Measurements from ENCODE around the gene CNTNAP2.
"Not testable (repeated sequence)": the region's sequence is repeated elsewhere in the genome, so short reads cannot be mapped to it uniquely, and the experiment has no call there.

The CNTNAP2 gene

GRCh38 chr7:147079921-147080420 is 963.4 kb downstream of the CNTNAP2 start:
- H3K4me1 ChIP-seq (ENCODE audit: control insufficient read depth, insufficient read depth, low read length, poor library complexity, severe bottlenecking), result no peaks in the 10 kb centered on the region

GRCh38 chr7:147081117-147081516 is 964.5 kb downstream of the CNTNAP2 start:
- Histone ChIP-seq H3K9me3 (ENCODE audit: control insufficient read depth, low read length) (no peaks in the 10 kb centered on the region), H3K4me3 (ENCODE audit: extremely low read depth, insufficient read depth, low read length, poor library complexity, severe bottlenecking) (no peak overlapping the region), H3K4me1 (ENCODE audit: control insufficient read depth, insufficient read depth, low read length, poor library complexity, severe bottlenecking) (no peaks in the 10 kb centered on the region), H3K36me3 (ENCODE audit: control insufficient read depth, insufficient read depth, low read length) (no peaks in the 10 kb centered on the region), H3K27ac (ENCODE audit: low read depth, low read length, severe bottlenecking) (no peak overlapping the region)
- 91 to 100% methylated on average over 1 to 4 of the region's 7 CpGs for WGBS, 2 experiments (ENCODE audit: insufficient coverage in 2 of 2)

More at GRCh38 chr7:147079921-147080420, 963.4 kb downstream of the CNTNAP2 start:
- H3K36me3 ChIP-seq (ENCODE audit: control insufficient read depth, insufficient read depth, low read length), result no peaks in the 10 kb centered on the region
- no peak overlapping the region for H3K4me3 ChIP-seq (ENCODE audit: extremely low read depth, insufficient read depth, low read length, poor library complexity, severe bottlenecking)
- no peaks in the 10 kb centered on the region for H3K9me3 ChIP-seq (ENCODE audit: control insufficient read depth, low read length)
- no peak overlapping the region for H3K27ac ChIP-seq (ENCODE audit: low read depth, low read length, severe bottlenecking)
- no CpG with 5 or more reads among the region's 2 CpGs for WGBS, 2 experiments (ENCODE audit: insufficient coverage in 2 of 2)

GRCh38 chr7:147089051-147089461 is 972.5 kb downstream of the CNTNAP2 start:
- 93 to 97% methylated on average over 3 to 4 of the region's 4 CpGs for WGBS, 2 experiments (ENCODE audit: insufficient coverage in 2 of 2)
- H3K27ac ChIP-seq (ENCODE audit: low read depth, low read length, severe bottlenecking), result no peak overlapping the region
- no peaks in the 10 kb centered on the region for H3K4me1 ChIP-seq (ENCODE audit: control insufficient read depth, insufficient read depth, low read length, poor library complexity, severe bottlenecking)
- H3K4me3 ChIP-seq (ENCODE audit: extremely low read depth, insufficient read depth, low read length, poor library complexity, severe bottlenecking), result no peak overlapping the region
- H3K9me3 ChIP-seq (ENCODE audit: control insufficient read depth, low read length), result no peaks in the 10 kb centered on the region
- H3K36me3 ChIP-seq (ENCODE audit: control insufficient read depth, insufficient read depth, low read length), result no peaks in the 10 kb centered on the region

- Histone ChIP-seq H3K4me1 (ENCODE audit: control insufficient read depth, insufficient read depth, low read length, poor library complexity, severe bottlenecking) (no peaks in the 10 kb centered on the region), H3K27ac (ENCODE audit: low read depth, low read length, severe bottlenecking) (no peak overlapping the region), H3K4me3 (ENCODE audit: extremely low read depth, insufficient read depth, low read length, poor library complexity, severe bottlenecking) (no peak overlapping the region), H3K36me3 (ENCODE audit: control insufficient read depth, insufficient read depth, low read length) (no peaks in the 10 kb centered on the region), H3K9me3 (ENCODE audit: control insufficient read depth, low read length) (no peaks in the 10 kb centered on the region)
- no CpG with 5 or more reads among the region's 1 CpG for WGBS, 2 experiments (ENCODE audit: insufficient coverage in 2 of 2)
These were observed 973.0 kb downstream of the CNTNAP2 start for GRCh38 chr7:147089608-147090007.

- no peak overlapping the region for H3K4me3 ChIP-seq (ENCODE audit: extremely low read depth, insufficient read depth, low read length, poor library complexity, severe bottlenecking)
- 60 to 100% methylated on average over 1 of the region's 2 CpGs for WGBS, 2 experiments (ENCODE audit: insufficient coverage in 2 of 2)
- no peaks in the 10 kb centered on the region for H3K36me3 ChIP-seq (ENCODE audit: control insufficient read depth, insufficient read depth, low read length)
- no peaks in the 10 kb centered on the region for H3K9me3 ChIP-seq (ENCODE audit: control insufficient read depth, low read length)
- no peak overlapping the region for H3K27ac ChIP-seq (ENCODE audit: low read depth, low read length, severe bottlenecking)
- no peaks in the 10 kb centered on the region for H3K4me1 ChIP-seq (ENCODE audit: control insufficient read depth, insufficient read depth, low read length, poor library complexity, severe bottlenecking)
These were observed 980.0 kb downstream of the CNTNAP2 start for GRCh38 chr7:147096629-147097028.

- no peaks in the 10 kb centered on the region for H3K9me3 ChIP-seq (ENCODE audit: control insufficient read depth, low read length)
These were observed 986.6 kb downstream of the CNTNAP2 start for GRCh38 chr7:147103224-147103623.

GRCh38 chr7:147106746-147107145 is 990.1 kb downstream of the CNTNAP2 start:
- WGBS, 2 experiments (ENCODE audit: insufficient coverage in 2 of 2), result 90% methylated on average over 2 of the region's 2 CpGs; no CpG with 5 or more reads in 1 of the 2 experiments
- Histone ChIP-seq H3K27ac (ENCODE audit: low read depth, low read length, severe bottlenecking) (no peak overlapping the region), H3K4me3 (ENCODE audit: extremely low read depth, insufficient read depth, low read length, poor library complexity, severe bottlenecking) (no peak overlapping the region), H3K9me3 (ENCODE audit: control insufficient read depth, low read length) (no peaks in the 10 kb centered on the region), H3K36me3 (ENCODE audit: control insufficient read depth, insufficient read depth, low read length) (no peaks in the 10 kb centered on the region), H3K4me1 (ENCODE audit: control insufficient read depth, insufficient read depth, low read length, poor library complexity, severe bottlenecking) (no peaks in the 10 kb centered on the region)

More at GRCh38 chr7:147103224-147103623, 986.6 kb downstream of the CNTNAP2 start:
- no peaks in the 10 kb centered on the region for H3K36me3 ChIP-seq (ENCODE audit: control insufficient read depth, insufficient read depth, low read length)
- no CpG with 5 or more reads among the region's 2 CpGs for WGBS, 2 experiments (ENCODE audit: insufficient coverage in 2 of 2)
- no peak overlapping the region for H3K27ac ChIP-seq (ENCODE audit: low read depth, low read length, severe bottlenecking)
- H3K4me1 ChIP-seq (ENCODE audit: control insufficient read depth, insufficient read depth, low read length, poor library complexity, severe bottlenecking), result no peaks in the 10 kb centered on the region
- no peak overlapping the region for H3K4me3 ChIP-seq (ENCODE audit: extremely low read depth, insufficient read depth, low read length, poor library complexity, severe bottlenecking)

- H3K27ac ChIP-seq (ENCODE audit: low read depth, low read length, severe bottlenecking); H3K36me3 ChIP-seq (ENCODE audit: control insufficient read depth, insufficient read depth, low read length); H3K9me3 ChIP-seq (ENCODE audit: control insufficient read depth, low read length); H3K4me3 ChIP-seq (ENCODE audit: extremely low read depth, insufficient read depth, low read length, poor library complexity, severe bottlenecking); H3K4me1 ChIP-seq (ENCODE audit: control insufficient read depth, insufficient read depth, low read length, poor library complexity, severe bottlenecking): not testable (repeated sequence)
- 80 to 100% methylated on average over 1 of the region's 1 CpG for WGBS, 2 experiments (ENCODE audit: insufficient coverage in 2 of 2)
These were observed 997.9 kb downstream of the CNTNAP2 start for GRCh38 chr7:147114525-147114924.

- H3K9me3 ChIP-seq (ENCODE audit: control insufficient read depth, low read length), result no peaks in the 10 kb centered on the region
- H3K36me3 ChIP-seq (ENCODE audit: control insufficient read depth, insufficient read depth, low read length), result no peaks in the 10 kb centered on the region
- H3K4me3 ChIP-seq (ENCODE audit: extremely low read depth, insufficient read depth, low read length, poor library complexity, severe bottlenecking), result no peak overlapping the region
- no CpG with 5 or more reads among the region's 2 CpGs for WGBS, 2 experiments (ENCODE audit: insufficient coverage in 2 of 2)
- no peak overlapping the region for H3K27ac ChIP-seq (ENCODE audit: low read depth, low read length, severe bottlenecking)
- no peaks in the 10 kb centered on the region for H3K4me1 ChIP-seq (ENCODE audit: control insufficient read depth, insufficient read depth, low read length, poor library complexity, severe bottlenecking)
These were observed 1019.8 kb downstream of the CNTNAP2 start for GRCh38 chr7:147136352-147136751.

GRCh38 chr7:147145194-147145593 is 1028.6 kb downstream of the CNTNAP2 start:
- H3K9me3 ChIP-seq (ENCODE audit: control insufficient read depth, low read length), result no peaks in the 10 kb centered on the region
- H3K27ac ChIP-seq (ENCODE audit: low read depth, low read length, severe bottlenecking), result no peak overlapping the region
- H3K4me3 ChIP-seq (ENCODE audit: extremely low read depth, insufficient read depth, low read length, poor library complexity, severe bottlenecking), result no peak overlapping the region
- no peaks in the 10 kb centered on the region for H3K4me1 ChIP-seq (ENCODE audit: control insufficient read depth, insufficient read depth, low read length, poor library complexity, severe bottlenecking)
- WGBS, 2 experiments (ENCODE audit: insufficient coverage in 2 of 2), result 13 to 33% methylated on average over 1 of the region's 2 CpGs
- no peaks in the 10 kb centered on the region for H3K36me3 ChIP-seq (ENCODE audit: control insufficient read depth, insufficient read depth, low read length)

GRCh38 chr7:147146169-147146568 is 1029.6 kb downstream of the CNTNAP2 start:
- 79 to 83% methylated on average over 3 of the region's 3 CpGs for WGBS, 2 experiments (ENCODE audit: insufficient coverage in 2 of 2)
- Histone ChIP-seq H3K4me3 (ENCODE audit: extremely low read depth, insufficient read depth, low read length, poor library complexity, severe bottlenecking) (no peak overlapping the region), H3K4me1 (ENCODE audit: control insufficient read depth, insufficient read depth, low read length, poor library complexity, severe bottlenecking) (no peaks in the 10 kb centered on the region), H3K27ac (ENCODE audit: low read depth, low read length, severe bottlenecking) (no peak overlapping the region), H3K36me3 (ENCODE audit: control insufficient read depth, insufficient read depth, low read length) (no peaks in the 10 kb centered on the region), H3K9me3 (ENCODE audit: control insufficient read depth, low read length) (no peaks in the 10 kb centered on the region)
